GM10847 (cell line): ENCODE results near the gene ALPL.

Experiments used
- POLR2A ChIP-seq: IDR thresholded peaks from 2 replicates; pipeline ENCODE4 v1.6.1; 2011; ENCODE audit not compliant: insufficient read length; ENCODE audit errors: extremely low read depth

The ALPL gene

DNA sequence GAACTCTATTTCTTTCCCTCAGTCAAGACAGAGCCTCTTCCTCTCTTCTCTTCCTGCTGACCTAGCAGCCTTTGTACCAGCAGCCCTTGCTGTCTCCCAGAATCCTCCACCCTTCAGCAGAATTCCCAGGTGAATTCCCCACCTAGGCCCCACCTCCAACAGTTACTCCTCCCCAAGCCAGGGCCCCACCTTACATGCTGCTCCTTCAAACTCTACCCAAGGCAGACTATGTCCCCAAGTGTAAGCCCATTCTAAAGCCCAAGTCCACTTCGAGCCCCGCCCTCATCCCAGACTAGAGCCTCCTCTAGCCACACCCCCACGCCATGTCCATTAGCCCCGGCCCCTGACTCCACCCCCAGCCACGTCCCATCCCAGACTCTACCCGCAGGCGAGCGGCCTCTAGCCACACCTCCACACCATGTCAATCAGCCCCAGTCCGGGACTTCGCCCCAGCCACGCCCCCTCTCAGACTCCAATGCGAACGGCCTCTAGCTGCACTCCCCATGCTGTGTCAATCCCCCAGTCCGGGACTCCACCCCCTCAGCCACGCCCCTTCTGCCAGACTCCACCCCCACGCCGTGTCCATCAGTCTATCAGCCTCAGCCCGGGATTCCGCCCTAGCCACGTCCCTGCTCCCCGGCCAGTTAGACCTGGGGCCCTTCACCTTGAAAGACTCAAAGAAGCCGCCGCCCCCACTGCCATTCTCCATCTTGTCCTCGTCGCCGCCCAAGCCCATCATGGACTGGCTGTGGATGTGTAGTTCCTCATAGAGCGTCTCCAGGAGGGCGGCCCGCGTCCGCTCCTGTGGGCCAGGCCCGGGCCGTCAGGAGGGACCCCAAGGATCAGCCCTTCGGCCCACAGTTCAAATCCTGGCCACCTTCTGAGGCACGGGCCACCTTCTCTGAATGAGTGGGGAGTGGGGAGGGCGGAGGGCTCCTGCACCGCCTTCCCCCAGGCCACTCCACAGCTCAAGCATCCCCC lies 98.6 kb downstream of the ALPL start:
- TF ChIP-seq POLR2A: no peak

DNA sequence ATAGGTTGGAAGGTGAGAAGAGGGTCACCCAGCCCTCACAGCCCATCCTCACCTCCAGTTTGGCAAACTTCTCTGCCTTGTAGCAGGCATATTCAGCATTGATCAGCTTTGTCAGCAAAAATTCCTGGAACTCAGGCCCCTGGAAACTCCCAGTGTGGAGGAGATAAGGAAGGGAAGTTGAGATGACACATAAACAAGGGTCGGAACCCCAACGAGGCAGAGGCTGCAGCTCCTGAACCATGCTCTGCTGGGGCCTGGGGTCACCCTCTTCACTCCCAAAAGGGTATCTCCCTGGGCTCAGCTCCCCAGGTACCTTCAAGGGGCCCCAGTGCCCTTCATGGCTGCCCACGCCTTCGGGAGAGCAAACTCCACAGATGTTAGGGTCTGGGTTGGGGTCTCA lies 99.6 kb downstream of the ALPL start:
- no peak for TF ChIP-seq POLR2A

DNA sequence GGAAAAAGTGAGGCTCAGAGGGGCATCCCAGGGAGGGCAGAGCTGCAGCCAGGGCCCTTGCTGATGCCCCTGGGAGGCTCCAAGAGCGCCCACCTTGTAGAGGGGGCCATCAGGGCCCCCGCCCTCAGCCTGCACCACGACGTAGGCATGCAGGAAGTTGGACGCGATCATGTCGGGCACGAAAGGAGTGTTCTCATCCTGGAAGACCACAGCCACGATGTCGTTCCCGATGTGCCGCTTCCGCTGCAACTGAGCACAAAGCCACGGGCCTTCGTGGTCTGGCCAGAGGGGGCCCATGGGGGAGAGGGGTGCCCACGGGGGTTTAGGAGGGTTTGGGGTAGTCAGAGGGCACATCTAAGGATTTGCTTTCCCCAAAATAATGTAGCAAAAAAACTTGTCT lies 100.8 kb downstream of the ALPL start:
- TF ChIP-seq POLR2A: no peak

DNA sequence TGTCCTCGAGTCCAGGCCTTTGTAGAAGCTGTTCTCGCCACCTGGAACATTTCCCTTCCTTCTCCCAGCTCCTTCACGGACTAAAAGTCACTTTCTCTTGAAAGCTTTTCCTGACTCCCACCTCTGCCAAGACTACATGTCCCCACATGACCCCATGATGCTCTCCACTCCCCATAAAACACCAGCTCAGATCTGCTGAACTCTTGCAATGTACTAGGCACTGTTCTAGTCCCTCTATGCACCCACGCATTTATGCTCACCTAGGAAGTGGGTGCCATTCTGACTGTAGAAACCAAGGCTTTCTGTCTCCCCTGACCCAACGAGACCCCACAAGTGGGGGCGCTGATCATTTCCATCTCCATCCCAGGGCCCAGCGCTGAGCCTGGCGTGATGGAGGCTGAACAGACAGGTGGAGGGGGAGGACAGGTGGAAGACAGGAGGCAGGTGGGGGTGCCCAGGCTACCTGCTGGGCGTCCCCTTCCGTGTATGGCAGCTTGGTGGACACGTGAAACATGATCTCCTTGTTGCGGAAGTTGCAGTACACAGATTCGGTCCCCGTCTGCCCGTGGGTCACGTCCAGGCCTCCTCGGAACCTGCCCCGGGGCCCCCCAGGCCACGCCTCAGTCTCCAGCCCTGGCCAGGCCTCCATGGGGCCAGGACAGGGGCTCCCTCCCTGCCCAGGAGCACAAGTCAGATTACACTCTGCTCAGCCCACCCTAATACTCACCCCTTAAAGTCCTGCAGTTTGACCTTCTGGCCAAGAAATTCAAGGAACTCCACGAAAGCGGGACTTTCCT lies 102.0 kb downstream of the ALPL start:
- no peak for TF ChIP-seq POLR2A

DNA sequence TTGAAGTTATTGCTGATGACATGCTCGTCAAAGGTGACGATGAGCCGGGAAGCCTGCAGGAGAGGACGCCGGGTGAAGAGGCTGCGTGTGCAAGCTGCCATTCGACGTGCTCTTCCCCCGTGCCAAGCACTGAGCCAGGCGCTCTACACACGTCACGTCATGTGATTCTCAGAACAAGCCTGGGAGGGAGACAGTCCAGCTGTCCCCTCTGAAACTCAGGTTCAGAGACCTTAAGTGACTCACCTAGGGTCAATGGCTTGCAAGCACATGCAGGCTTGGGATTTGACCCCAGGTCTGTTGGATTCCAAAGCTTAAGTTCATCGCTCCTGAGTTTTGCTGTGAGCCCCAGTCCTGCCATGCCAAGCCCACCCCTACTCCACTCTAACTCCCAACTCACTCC lies 102.8 kb downstream of the ALPL start:
- TF ChIP-seq POLR2A: no peak

DNA sequence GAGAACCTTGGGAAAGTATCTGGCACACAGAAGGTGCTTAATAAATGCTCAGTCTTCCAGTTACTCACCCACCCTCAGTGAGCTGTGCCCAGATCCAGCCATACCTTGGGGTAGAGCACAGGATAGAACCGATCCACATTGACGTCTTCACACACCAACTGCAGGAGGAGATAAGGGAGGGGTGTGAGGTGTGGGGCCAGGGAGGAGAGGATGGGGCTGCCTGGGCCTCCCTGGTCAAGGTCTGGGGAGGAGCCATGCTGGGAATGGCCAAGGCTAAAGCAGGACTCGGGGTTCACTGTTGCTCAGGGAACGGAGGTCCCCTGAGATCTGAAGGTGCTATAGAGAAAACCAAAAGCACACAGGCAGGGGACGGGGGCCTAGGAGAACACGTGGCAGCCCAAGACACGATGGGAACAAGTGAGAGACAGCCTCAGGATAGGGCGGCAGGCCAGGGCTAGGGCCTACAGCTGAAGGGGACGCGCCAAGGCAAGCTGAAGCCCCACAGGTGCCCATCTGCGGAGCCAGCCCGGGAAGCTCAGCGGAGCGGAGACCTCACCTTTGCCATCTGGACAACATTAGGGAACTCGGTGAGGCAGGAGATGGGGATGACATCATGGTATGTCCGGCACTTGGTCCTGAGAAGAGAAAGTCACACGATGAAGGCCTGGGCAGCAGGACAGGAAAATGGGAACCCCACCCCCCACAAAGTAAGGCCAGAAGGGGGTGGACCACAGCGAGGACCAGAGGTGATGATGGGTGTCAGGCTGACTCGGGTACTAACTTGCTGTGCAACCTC lies 104.0 kb downstream of the ALPL start:
- TF ChIP-seq POLR2A: no peak

DNA sequence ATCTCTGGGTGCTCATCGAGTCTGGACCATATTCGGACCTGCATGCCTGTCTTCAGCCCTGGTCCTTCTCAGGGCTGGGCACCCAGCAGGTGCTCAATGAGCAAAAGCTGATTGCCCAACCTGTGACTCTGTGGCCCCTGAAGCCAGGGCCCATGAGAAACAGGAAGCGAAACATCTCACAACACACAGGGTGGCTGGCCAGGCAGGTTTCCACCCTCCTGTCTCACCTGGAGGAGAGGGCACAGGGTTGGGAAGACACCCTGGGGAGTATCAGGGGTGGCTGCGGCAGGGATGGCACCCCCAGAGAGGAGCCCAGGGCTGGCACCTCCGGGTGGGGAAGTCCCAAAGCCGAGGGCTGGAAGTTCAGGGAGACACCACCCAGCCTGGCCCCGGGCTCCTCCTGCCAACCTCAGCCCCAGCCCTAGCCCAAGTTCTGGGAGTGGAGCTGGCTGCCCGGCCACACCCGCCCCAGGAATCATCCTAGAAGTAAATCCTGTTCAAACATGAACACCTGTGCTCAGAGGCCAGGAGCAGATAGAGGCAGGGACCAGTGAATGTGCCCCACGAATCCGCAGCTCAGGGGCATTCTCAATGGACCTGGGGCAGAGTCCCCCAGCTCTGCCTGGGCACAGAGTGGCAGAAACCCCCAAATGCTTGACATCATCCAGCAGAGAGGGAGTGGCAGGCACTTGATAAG lies 105.3 kb downstream of the ALPL start:
- no peak for TF ChIP-seq POLR2A

DNA sequence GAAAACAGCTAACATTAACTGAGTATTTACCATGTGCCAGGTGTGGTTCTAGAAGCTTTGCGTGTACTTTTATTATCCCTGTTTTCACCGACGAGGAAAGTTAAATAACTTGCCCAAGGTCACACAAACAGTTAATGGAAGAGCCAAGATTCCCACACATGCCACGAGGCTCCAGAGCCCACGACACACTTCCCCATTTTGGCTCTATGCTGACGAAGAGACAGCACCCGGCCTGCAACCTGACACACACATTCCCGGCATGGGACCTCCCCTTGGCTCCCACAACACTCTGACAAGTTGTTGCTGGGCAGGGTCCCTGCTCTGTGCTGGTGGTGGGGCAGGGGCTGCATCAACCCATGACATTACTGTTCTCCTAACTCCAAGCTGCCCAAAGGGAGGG lies 107.1 kb downstream of the ALPL start:
- no peak for TF ChIP-seq POLR2A

DNA sequence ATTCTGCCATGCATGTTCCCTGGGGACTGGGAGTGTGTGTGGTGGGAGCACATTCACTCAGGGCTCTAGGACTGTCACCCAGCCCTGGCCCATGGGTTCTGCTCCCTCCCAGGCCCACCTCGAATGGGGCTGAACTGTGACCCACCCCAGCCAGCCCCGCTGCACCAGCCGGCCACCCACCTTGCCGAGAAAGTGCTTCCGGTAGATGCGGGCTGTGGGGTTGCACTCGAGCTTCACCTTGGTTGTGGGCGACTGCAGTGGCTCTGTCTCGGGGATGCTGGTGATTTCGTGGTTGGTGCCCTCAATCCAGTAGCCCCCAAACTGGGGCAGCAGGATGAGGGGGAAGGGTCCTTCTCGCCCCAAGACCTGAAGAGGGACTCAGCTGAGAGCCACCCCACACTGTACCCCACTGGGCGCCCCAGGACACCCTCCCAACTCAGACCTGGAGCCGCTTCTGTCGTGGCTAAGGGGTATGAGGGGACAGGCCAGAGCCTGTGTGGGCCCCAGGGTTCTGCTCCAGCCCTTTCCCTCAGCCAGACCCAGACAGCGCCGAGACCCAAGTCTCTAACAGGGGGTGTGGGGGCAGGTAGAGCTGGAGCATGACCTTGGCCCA lies 108.0 kb downstream of the ALPL start:
- TF ChIP-seq POLR2A: no peak

DNA sequence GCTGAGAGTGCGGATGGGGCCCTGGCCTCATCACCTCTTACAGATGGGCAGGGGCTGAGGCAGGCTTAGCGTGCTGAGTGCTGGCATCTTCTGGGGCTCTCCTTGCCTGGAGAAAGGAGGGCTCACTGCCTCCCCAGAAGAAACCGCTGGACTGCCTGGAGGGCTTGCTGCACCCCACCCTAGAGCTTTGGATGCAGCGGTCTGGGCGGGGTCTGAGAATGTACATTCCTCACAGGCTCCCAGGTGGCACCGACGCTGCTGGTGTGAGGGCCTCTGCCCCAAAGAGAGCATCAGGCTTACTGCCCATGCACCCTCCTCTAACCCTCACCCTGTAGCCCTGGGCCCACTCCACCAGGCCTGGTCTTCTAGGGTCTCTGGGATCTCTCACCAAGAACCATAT lies 108.8 kb downstream of the ALPL start:
- no peak for TF ChIP-seq POLR2A

DNA sequence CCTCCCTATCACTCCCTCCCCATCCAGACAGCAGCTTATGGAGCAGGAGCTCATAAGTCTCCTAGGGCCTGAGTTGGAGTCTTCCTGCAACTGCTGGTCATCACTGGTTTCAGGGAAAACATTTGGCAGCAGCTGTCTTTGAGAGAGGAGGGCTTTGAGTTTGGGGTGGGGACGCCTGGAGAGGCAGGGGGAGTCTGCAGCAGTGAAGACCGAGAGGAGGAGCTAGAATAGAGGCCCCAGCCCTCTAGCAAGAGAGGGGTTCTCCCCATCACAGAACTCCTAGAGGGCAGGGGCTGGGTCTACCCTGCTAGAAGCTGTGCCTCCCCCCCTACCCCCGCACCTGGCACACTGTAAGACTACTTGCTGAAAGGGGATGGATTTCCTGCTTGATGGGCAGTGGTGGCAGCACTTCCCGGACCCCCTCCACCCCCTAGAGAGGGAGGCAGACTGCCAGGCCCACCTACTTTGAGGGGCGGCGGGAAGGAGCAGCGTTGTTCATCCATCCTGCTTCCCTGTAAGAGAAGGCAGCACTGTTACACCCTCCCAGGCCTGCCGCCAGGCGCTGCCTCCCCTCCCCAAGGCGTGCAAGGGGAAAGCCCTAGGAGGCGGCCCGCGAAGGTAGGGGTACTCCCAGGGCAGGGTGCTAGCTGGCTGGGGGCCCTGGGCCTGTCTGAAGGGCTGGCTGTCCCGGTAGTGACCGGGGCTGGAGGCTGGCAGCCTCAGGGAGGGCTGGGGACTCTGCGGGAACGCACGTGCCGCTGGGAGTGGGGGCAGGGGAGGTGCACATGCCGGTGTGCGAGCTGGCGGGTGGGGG lies 109.5 kb downstream of the ALPL start:
- no peak for TF ChIP-seq POLR2A

DNA sequence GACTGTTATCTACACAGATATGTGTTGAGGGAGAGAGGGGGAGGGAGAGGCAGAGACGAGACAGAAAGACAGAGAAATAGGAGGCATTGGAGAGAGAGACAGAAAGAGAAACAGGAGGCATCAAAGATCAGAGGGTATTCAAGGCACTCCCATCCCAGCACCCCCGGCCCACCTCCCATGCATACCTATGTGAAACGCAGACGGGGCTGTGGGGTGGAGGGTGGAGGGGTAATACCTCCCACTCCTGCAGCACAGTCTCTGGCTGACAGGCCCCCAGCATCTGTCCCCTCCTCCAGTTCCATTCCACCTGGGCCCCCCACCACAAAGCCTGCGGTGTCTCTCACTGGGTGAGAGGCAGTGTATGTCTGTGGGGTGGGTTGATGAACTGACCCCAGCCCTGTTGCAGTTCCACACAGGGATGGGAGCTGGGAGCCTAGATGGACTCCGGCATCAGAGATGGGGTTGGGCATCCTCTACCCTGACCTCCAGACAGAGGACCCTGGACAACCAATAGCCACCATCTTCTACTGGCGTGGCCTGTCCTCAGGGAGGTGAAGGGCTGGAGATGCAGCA lies 110.2 kb downstream of the ALPL start:
- no peak for TF ChIP-seq POLR2A

DNA sequence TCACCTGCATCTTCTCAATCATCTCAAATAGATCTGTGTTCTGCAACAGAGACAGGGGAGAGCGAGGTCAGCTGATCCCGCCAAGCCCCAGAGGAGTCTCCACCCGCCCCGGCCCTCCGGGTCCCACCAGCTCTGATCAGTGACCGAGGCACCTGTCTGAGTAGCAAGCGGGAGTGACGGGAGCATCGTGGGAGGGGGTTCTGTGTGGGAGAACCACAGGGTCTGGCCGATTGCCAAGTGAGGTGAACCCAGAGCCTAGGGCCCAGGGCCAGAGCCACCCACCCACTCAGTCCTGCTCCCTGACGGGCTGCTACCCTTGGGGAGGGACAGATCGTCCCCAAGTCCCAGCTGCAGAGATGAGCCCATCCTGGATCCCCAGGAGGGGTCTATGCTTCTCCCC lies 110.8 kb downstream of the ALPL start:
- TF ChIP-seq POLR2A: no peak

DNA sequence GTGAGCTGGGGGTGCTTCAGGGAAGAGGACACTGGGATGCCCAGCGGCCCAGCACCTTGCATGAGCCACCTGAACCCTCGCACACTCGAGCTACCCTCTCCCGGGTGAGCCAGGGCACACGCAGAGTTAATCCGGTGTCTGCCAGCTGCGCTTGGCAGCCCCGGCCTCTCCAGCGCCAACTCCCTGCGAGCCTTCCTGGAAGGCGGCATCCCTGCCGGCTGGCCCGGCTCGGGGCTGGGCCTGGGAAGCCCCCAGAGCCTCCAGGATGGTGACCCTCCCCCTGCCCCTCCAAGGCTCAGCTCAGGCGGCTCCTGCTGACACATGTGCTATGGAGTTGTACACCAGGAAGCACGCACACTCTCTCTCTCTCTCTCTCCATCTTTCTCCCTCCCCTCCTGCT lies 111.3 kb downstream of the ALPL start:
- TF ChIP-seq POLR2A: no peak

DNA sequence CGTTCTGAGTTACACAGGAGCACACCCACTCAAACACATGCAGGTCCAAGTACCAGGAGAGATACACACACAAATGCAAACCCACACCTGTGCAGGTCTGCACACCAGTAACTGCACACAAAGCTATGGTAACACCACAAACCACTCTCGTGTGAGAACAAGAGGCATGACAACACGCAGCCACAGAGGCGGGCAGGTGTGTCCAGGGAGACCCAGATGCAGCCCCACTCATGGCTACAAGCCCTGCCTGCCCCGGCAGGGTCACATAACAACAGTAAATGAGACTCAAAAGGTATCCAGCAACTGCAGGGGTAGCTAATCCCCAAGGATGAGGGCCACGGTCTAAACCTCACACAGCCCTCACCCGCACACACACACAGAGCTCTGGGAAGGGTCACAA lies 111.8 kb downstream of the ALPL start:
- no peak for TF ChIP-seq POLR2A
